Activated effector memory CD4-positive, alpha-beta T cell treated with Interleukin-2 at 50 U/mL for 16 hours (primary cell): ENCODE results near the gene RFC5.
"Not testable (repeated sequence)": the region's sequence is repeated elsewhere in the genome, so short reads cannot be mapped to it uniquely, and the experiment has no call there.

Source experiments
- DNase-seq: peaks from one replicate; pipeline ENCODE4 v3.0.0-alpha.2; 2020

RFC5 gene

GRCh38 chr12:118053071-118053985 lies 36.8 kb downstream of the RFC5 start:
- DNase-seq, result no peak

- DNase-seq, result peak; percentile 54
Measured at GRCh38 chr12:118055144-118055557, 38.6 kb downstream of the RFC5 start.

GRCh38 chr12:118055865-118056773 lies 39.6 kb downstream of the RFC5 start:
- no peak for DNase-seq

- DNase-seq, result no peak
Measured at GRCh38 chr12:118058227-118058626, 41.7 kb downstream of the RFC5 start.

GRCh38 chr12:118058881-118059280 lies 42.4 kb downstream of the RFC5 start:
- DNase-seq, result no peak

- no peak for DNase-seq
Measured at GRCh38 chr12:118059341-118060191, 43.1 kb downstream of the RFC5 start.

- DNase-seq, result peak; percentile 18
Measured at GRCh38 chr12:118060301-118061010, 44.0 kb downstream of the RFC5 start.

- DNase-seq, result peak; percentile 33
Measured at GRCh38 chr12:118061011-118061872, 44.7 kb downstream of the RFC5 start, which contains the start of gene WSB2. WSB2 (minus strand) TSS chr12:118061179; CDS start chr12:118061048, 131 bp downstream.

GRCh38 chr12:118061873-118062843 lies 45.7 kb downstream of the RFC5 start:
- DNase-seq, result no peak

GRCh38 chr12:118063576-118064391 lies 47.3 kb downstream of the RFC5 start:
- no peak for DNase-seq

GRCh38 chr12:118064608-118065007 lies 48.1 kb downstream of the RFC5 start:
- no peak for DNase-seq

GRCh38 chr12:118065380-118065779 lies 48.9 kb downstream of the RFC5 start:
- no peak for DNase-seq

GRCh38 chr12:118068445-118068844 lies 51.9 kb downstream of the RFC5 start:
- DNase-seq, result no peak

- DNase-seq, result no peak
Measured at GRCh38 chr12:118070650-118071049, 54.1 kb downstream of the RFC5 start.

- DNase-seq, result no peak
Measured at GRCh38 chr12:118073768-118074167, 57.3 kb downstream of the RFC5 start.

- DNase-seq, result not testable (repeated sequence)
Measured at GRCh38 chr12:118081521-118081920, 65.0 kb downstream of the RFC5 start.
